ENCODE data around the gene C22orf31. TPM values are rescaled to one million over a fixed set of nuclear protein-coding genes. Genes with fewer than 3 reads are reported as not detected.

The C22orf31 gene
- total RNA-seq, 1 experiment from 2014 or later: not detected

DNA sequence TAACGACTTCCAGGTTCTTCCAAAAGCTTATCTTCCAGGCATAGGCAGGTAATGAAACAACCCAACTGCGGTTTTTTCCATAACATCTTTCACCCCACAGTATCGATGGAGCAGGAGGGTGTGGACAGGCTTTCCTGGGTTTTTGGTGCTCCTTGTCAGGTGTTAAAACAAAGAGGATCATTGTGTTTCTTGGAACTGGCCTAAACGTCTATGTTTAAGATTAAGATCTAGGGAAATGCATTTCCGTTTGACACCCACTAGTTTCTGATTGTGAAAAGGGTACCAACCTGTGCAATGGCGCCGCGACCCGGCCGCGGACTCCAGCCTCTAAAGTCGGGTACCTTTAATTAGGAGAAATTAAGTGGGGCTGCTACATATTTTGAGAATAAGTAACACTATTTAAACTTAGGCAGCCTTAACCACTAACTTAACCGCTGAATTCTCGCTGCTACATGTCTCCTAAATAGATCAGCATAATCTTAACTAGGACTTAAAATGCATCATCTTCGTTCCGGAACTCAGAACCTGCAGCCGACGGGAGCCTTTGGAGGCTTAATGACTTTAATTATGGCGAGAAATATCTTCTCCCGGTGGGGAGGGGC, 31.5 kb downstream of the C22orf31 start:
- no CpG with 5 or more reads among the region's 20 CpGs for WGBS (ENCODE audit: extremely low coverage, insufficient read length, low lambda C conversion rate)
- no peak overlapping the region for H3K18ac ChIP-seq (ENCODE audit: insufficient read length, low read depth, low read length)
- H3K23ac ChIP-seq (ENCODE audit: insufficient read length, low read depth, low read length): no peak overlapping the region
- no peak overlapping the region for H3K4ac ChIP-seq (ENCODE audit: low read depth, low read length)
- no peak overlapping the region for H4K91ac ChIP-seq (ENCODE audit: insufficient read length, low read depth, low read length)
- H3K14ac ChIP-seq (ENCODE audit: insufficient read depth, low read length): no peak overlapping the region; the same call in 1 of the 2 replicates
- no peaks in the 10 kb centered on the region for H3K27me3 ChIP-seq (ENCODE audit: insufficient read depth, low read length)
- no peak overlapping the region for H2BK15ac ChIP-seq (ENCODE audit: low read depth, low read length)
- no peak overlapping the region for H2BK120ac ChIP-seq (ENCODE audit: low read depth, low read length, poor library complexity, severe bottlenecking)
- H2AK5ac ChIP-seq (ENCODE audit: insufficient read length, low read length): no peak overlapping the region
- H2BK20ac ChIP-seq (ENCODE audit: low read depth, low read length, poor library complexity, severe bottlenecking): no peak overlapping the region
- Mint-ChIP-seq H3K27me3 (ENCODE audit: low read depth) (no peaks in the 10 kb centered on the region), H3K36me3 (ENCODE audit: insufficient read depth in 1 of 3, low read depth in 3 of 3) (peaks cover 0 to 16% (median 2%) of the 10 kb centered on the region in 3 experiments; a peak in 4 of 7 replicates), H3K27ac (peak overlapping the region in 2 of 3 experiments; percentile 73 to 97; a peak in 3 of 7 replicates), H3K4me1 (peaks cover 39 to 42% of the 10 kb centered on the region in 2 experiments), H3K9me3 (no peaks in the 10 kb centered on the region), H3K4me3 (peak overlapping the region; percentile 74 to 87)
- H2AFZ ChIP-seq (ENCODE audit: low read length): no peak overlapping the region
- peaks cover 4% of the 10 kb centered on the region for H3K79me1 ChIP-seq (ENCODE audit: insufficient read depth, low read depth, low read length, poor library complexity, severe bottlenecking)
- no peak overlapping the region for H2BK5ac ChIP-seq (ENCODE audit: insufficient read length, low read length)
- TF ChIP-seq, protein P1, sequence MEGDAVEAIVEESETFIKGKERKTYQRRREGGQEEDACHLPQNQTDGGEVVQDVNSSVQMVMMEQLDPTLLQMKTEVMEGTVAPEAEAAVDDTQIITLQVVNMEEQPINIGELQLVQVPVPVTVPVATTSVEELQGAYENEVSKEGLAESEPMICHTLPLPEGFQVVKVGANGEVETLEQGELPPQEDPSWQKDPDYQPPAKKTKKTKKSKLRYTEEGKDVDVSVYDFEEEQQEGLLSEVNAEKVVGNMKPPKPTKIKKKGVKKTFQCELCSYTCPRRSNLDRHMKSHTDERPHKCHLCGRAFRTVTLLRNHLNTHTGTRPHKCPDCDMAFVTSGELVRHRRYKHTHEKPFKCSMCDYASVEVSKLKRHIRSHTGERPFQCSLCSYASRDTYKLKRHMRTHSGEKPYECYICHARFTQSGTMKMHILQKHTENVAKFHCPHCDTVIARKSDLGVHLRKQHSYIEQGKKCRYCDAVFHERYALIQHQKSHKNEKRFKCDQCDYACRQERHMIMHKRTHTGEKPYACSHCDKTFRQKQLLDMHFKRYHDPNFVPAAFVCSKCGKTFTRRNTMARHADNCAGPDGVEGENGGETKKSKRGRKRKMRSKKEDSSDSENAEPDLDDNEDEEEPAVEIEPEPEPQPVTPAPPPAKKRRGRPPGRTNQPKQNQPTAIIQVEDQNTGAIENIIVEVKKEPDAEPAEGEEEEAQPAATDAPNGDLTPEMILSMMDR (conservative IDR thresholded peaks at IDR 0.05): no peak; the same call in 2 of the 3 replicates
- no peak overlapping the region for H4K5ac ChIP-seq (ENCODE audit: insufficient read length, low read depth, low read length)
- peaks cover 14% of the 10 kb centered on the region for H3K23me2 ChIP-seq (ENCODE audit: insufficient read length, low read depth, low read length, poor library complexity, severe bottlenecking)
- H4K20me1 ChIP-seq (ENCODE audit: control insufficient read depth, insufficient read depth, insufficient read length): no peaks in the 10 kb centered on the region
- peaks cover 2% of the 10 kb centered on the region; the same call in 1 of the 2 replicates for H3K79me2 ChIP-seq (ENCODE audit: insufficient read depth, low read length)
- peak overlapping the region; percentile 60 for H3K4me2 ChIP-seq (ENCODE audit: insufficient read depth, insufficient read length, low read length)
- peak overlapping the region; percentile 18 for H3K9ac ChIP-seq (ENCODE audit: extremely low read depth, insufficient read length, low read length)
- H4K8ac ChIP-seq (replicated peaks; ENCODE audit: insufficient read length, low read depth, low read length): no peak overlapping the region
- no peaks in the 10 kb centered on the region for H3K9me3 ChIP-seq (ENCODE audit: control insufficient read depth, low read depth, low read length)
- peaks cover 10% of the 10 kb centered on the region; the same call in 1 of the 2 replicates for H3K4me1 ChIP-seq (ENCODE audit: insufficient read depth, low read length)
- H3K56ac ChIP-seq (ENCODE audit: insufficient read length, low read depth, low read length): no peak overlapping the region
- no peak overlapping the region for H3K27ac ChIP-seq (ENCODE audit: insufficient read length, low read depth, low read length)
- H2BK12ac ChIP-seq (ENCODE audit: insufficient read length, low read depth, low read length): no peak overlapping the region
- no peak overlapping the region for H3T11ph ChIP-seq (ENCODE audit: low read length)
- DNase-seq: no peak

Data from H9 (cell line).